ENCODE results near the gene GPR132. TPM values are rescaled to one million over a fixed set of nuclear protein-coding genes. Genes with fewer than 3 reads are reported as not detected.
A peak's percentile ranks its signal among the peaks of the same experiment; 100 is the strongest.

GPR132 gene
- total and polyA plus RNA-seq, 8 donors = 0.14 to 2.3 (median 0.55) TPM

DNA sequence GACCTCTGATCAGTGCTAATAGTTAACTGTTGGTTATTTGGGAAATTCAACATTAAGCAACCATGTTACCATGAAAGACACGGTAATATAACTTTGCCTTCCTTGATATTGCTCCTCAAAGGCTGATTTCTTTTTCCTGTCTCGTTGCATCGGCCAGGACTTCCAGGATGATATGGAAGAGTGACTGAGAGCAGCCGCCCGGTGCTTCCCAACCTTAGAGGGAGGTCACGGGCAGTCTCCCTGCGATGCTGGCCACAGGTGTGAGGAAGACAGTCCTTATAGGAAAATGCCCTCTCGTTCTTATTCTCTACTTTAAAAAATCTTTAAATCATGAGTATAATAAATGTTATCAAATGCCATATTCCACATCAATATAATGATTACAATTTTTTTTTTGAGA is 33.1 kb upstream of the GPR132 start:
- WGBS, 2 donors = 84 to 85% methylated on average over 8 of the region's 8 CpGs
- no peaks in the 10 kb centered on the region for H3K36me3 ChIP-seq
- H3K27ac ChIP-seq = no peak overlapping the region
- H3K27me3 ChIP-seq = no peaks in the 10 kb centered on the region
- H3K9me3 ChIP-seq = no peaks in the 10 kb centered on the region
- no peak overlapping the region for H3K4me3 ChIP-seq
- DNase-seq (no peak), FAIRE-seq (no peak), ATAC-seq (no peak)
- intact Hi-C loops (cut with DNase I) = loop anchor here in 1 of 3 donors (10.0 kb wide), 1 partner anchor 66 kb away; the partner anchor contains the start of gene JAG2
- TF ChIP-seq, protein P1, sequence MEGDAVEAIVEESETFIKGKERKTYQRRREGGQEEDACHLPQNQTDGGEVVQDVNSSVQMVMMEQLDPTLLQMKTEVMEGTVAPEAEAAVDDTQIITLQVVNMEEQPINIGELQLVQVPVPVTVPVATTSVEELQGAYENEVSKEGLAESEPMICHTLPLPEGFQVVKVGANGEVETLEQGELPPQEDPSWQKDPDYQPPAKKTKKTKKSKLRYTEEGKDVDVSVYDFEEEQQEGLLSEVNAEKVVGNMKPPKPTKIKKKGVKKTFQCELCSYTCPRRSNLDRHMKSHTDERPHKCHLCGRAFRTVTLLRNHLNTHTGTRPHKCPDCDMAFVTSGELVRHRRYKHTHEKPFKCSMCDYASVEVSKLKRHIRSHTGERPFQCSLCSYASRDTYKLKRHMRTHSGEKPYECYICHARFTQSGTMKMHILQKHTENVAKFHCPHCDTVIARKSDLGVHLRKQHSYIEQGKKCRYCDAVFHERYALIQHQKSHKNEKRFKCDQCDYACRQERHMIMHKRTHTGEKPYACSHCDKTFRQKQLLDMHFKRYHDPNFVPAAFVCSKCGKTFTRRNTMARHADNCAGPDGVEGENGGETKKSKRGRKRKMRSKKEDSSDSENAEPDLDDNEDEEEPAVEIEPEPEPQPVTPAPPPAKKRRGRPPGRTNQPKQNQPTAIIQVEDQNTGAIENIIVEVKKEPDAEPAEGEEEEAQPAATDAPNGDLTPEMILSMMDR (IDR thresholded peaks at IDR 0.05) = no peak
- H3K4me1 ChIP-seq = peaks cover 0 to 9% (median 4%) of the 10 kb centered on the region in 3 donors

DNA sequence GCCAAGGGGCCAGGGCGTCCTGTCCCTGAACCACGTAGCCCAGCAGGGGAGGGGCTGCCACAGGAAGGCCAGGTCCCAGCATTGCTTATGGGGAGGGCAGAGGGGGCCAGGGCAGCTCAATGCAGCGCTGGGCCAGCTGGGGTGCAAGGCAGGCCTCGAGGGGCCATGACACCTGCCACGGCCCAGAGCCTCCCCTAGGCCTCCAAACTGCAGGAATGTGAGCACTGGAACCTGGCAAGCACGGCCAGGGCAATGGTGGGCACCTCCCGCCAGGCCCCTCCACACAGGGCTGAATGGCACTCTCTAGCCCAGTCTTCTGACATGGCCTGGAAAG is 32.5 kb upstream of the GPR132 start:
- TF ChIP-seq, protein P1 (IDR thresholded peaks at IDR 0.05) = no peak
- ATAC-seq (no peak), DNase-seq (peak in 1 of 6 donors; percentile 31), FAIRE-seq (no peak)
- intact Hi-C loops (cut with DNase I) = loop anchor here in 1 of 3 donors (10.0 kb wide), 1 partner anchor 67 kb away; the partner anchor contains the start of gene JAG2
- no peaks in the 10 kb centered on the region for H3K27me3 ChIP-seq
- H3K4me1 ChIP-seq = peaks cover 0 to 11% (median 6%) of the 10 kb centered on the region in 3 donors
- H3K9me3 ChIP-seq = no peaks in the 10 kb centered on the region
- no peaks in the 10 kb centered on the region for H3K36me3 ChIP-seq
- 75 to 80% methylated on average over 7 of the region's 7 CpGs for WGBS, 2 donors
- no peak overlapping the region for H3K4me3 ChIP-seq
- H3K27ac ChIP-seq = no peak overlapping the region

DNA sequence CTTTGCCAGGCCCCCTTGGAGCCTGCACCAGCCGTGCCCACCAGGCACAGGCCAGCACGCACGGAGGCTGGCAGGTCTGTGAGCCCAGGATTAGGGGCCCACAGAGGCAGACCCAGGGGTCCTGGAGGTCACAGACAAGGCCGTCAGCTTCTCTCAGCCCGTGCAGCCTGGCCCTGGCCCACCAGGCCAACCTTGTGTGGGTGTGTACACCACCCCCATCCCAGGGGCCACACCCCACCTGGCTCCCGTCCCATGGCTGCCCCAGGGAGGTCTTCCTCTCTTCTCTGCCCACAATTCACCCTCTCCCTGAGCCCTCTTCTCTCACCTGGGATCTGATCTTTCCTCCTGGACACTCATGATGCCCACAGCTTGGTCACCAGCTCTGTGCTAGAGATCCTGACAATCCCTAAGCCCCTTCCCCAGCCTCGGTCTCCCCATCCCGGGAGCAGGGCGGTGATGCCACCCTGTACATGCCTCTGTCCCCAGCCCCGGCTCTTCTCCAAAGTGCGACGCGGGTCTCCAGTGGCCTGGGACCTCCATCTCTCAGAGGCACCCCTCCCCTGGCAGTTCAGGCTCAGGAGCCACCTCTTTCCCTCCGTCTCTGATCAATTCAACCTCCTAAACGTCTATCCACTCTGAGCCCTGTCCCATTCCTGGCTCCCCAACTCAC is 31.1 kb upstream of the GPR132 start:
- H3K4me1 ChIP-seq = peaks cover 12 to 23% (median 21%) of the 10 kb centered on the region in 3 donors
- no peaks in the 10 kb centered on the region for H3K9me3 ChIP-seq
- no peak for FAIRE-seq
- no peak overlapping the region for H3K4me3 ChIP-seq
- H3K36me3 ChIP-seq = no peaks in the 10 kb centered on the region
- H3K27me3 ChIP-seq = no peaks in the 10 kb centered on the region
- DNase-seq = peak in 3 of 6 donors; percentile 22 to 64 (median 43)
- TF ChIP-seq, protein P1 (IDR thresholded peaks at IDR 0.05) = no peak
- 80 to 89% methylated on average over 14 to 15 of the region's 15 CpGs for WGBS, 2 donors
- no peak for ATAC-seq
- H3K27ac ChIP-seq = no peak overlapping the region
- intact Hi-C loops (cut with DNase I) = loop anchor here in 1 of 3 donors (10.0 kb wide), 1 partner anchor 68 kb away; the partner anchor contains the start of gene JAG2

DNA sequence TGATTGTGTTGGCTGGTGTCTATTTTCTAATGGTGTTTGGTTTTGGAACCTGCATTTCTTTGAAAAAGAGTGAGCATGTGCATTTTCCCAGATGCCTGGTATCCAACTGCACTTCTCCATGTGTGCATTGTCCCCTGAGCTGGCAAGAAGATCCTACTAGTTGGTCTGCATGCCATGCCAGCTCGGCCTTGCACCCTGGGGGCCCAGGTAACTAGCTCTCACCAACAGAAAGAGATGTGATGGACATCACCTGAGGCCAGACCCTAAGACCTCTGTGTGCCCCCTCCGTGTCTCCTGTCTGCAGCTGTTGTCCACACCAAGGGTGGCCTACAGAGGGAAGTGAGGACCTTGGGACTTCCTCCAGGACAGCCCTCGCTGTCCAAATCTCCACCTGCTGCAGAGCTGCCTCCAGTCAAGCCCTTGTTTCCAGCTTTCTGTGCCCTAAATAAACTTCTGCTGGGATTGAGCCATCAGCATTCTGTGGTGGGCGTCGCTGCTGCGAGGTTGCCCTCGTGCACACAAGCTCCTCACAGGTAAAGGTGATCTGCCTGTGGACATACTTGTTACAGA is 30.1 kb upstream of the GPR132 start:
- ATAC-seq (no peak), DNase-seq (no peak), FAIRE-seq (no peak)
- WGBS, 2 donors = 73 to 77% methylated on average over 7 of the region's 7 CpGs
- Histone ChIP-seq H3K27ac (no peak overlapping the region), H3K9me3 (no peaks in the 10 kb centered on the region), H3K4me1 (peaks cover 19 to 30% (median 27%) of the 10 kb centered on the region in 3 donors), H3K36me3 (no peaks in the 10 kb centered on the region), H3K4me3 (no peak overlapping the region), H3K27me3 (no peaks in the 10 kb centered on the region)
- TF ChIP-seq, protein P1 (IDR thresholded peaks at IDR 0.05) = no peak
- intact Hi-C loops (cut with DNase I) = loop anchor here in 1 of 3 donors (10.0 kb wide), 1 partner anchor 69 kb away; the partner anchor contains the start of gene JAG2

Measured in pancreas (tissue), 10 donors.